K562 (cell line): Measurements from ENCODE around the gene SLC16A13. TPM values are rescaled to one million over a fixed set of nuclear protein-coding genes. Genes with fewer than 3 reads are reported as not detected.

ENCODE experiments used
- ATAC-seq: fragments of 200-7000 bp; cut with Tn5 transposase; 3 replicates; pipeline ENCODE4 v1.9.1; 2020; ENCODE audit warnings: moderate library complexity
- BruUV-seq: library from RNA; stranded (reverse); fragments of 400-500 nt; replicated peaks from 2 replicates; lab custom pipeline; 2021; lab: Mats Ljungman, UMichigan
- CTCF ChIA-PET: fragments of 300-600 bp; formaldehyde crosslinking; extraction: SDS; loops from one replicate; lab custom pipeline; 2021; ENCODE audit warnings: low intra/inter-chr PET ratio; lab: Yijun Ruan, JAX
- POLR2A ChIA-PET: fragments of 300-600, 350-650 bp; sonication (Branson Sonifier 250); formaldehyde crosslinking; extraction: SDS; loops from one replicate; lab custom pipeline; 2021; ENCODE audit warnings: antibody characterized with exemption, inconsistent platforms; lab: Yijun Ruan, JAX
- DNase-seq, 4 experiments: peaks; one replicate each; pipeline versions ENCODE4 v3.0.0 to v3.0.0-alpha.2; 2011 to 2018; ENCODE audit warnings: low spot score in 3 of 4, mixed read lengths in 3 of 4; ENCODE audit errors: extremely low read depth in 1 of 4
- FAIRE-seq: peaks from 2 replicates; lab custom pipeline; 2011; peaks lifted over from hg19 to GRCh38; lab: Jason Lieb, UNC
- H2AFZ ChIP-seq: 2 replicates; pipeline ENCODE4 v1.6.0; 2011; ENCODE audit warnings: low read depth, low read length, control low read depth, inconsistent platforms
- H3K27ac ChIP-seq: fragments of 200-600 bp; 3 replicates; pipeline ENCODE4 v1.8.0; 2011; ENCODE audit warnings: low read depth, mild to moderate bottlenecking, control low read depth, inconsistent platforms, low read length, moderate library complexity, mixed read lengths; ENCODE audit errors: extremely low read depth
- H3K27me3 ChIP-seq, 2 experiments: fragments of 300-600 bp in 1 of 2; 2 replicates in 1 of 2; 3 replicates in 1 of 2; pipeline versions ENCODE4 v1.6.0 to v1.8.0; 2011; ENCODE audit warnings: inconsistent platforms in 2 of 2, low read length in 2 of 2, mild to moderate bottlenecking in 1 of 2, mixed read lengths in 1 of 2, moderate library complexity in 1 of 2; ENCODE audit not compliant: control insufficient read depth in 2 of 2, insufficient read depth in 2 of 2
- H3K36me3 ChIP-seq: fragments of 300-600 bp; 3 replicates; pipeline ENCODE4 v1.8.0; 2011; ENCODE audit warnings: mild to moderate bottlenecking, low read length, inconsistent platforms; ENCODE audit not compliant: control insufficient read depth, insufficient read depth
- H3K4me1 ChIP-seq, 2 experiments: fragments of 200-600 bp in 1 of 2; replicated peaks in 1 of 2; 2 replicates in 1 of 2; 3 replicates in 1 of 2; pipeline versions ENCODE4 v1.5.1 to v1.8.0; 2011; ENCODE audit warnings: inconsistent platforms in 2 of 2, low read length in 2 of 2, mild to moderate bottlenecking in 1 of 2, mixed read lengths in 1 of 2, moderate library complexity in 1 of 2; ENCODE audit not compliant: control insufficient read depth in 2 of 2, insufficient read depth in 2 of 2
- H3K4me2 ChIP-seq: 2 replicates; pipeline ENCODE4 v1.6.1; 2011; ENCODE audit warnings: low read length, control low read depth, inconsistent platforms, mixed read lengths; ENCODE audit not compliant: insufficient read depth
- H3K4me3 ChIP-seq: fragments of 200-600 bp; sonication (generic), shearing (Covaris generic); 2 replicates; pipeline ENCODE4 v1.5.1; 2016; ENCODE audit warnings: control low read depth, inconsistent platforms
- H3K79me2 ChIP-seq: fragments of 200-600 bp; 3 replicates; pipeline ENCODE4 v1.8.0; 2011; ENCODE audit warnings: low read length, inconsistent platforms; ENCODE audit not compliant: control insufficient read depth, insufficient read depth
- H3K9ac ChIP-seq, 2 experiments: 2 replicates each; pipeline versions ENCODE4 v1.6.0 to v1.6.1; 2011; ENCODE audit warnings: low read depth in 2 of 2, low read length in 2 of 2, control low read depth in 1 of 2, inconsistent platforms in 1 of 2, mild to moderate bottlenecking in 1 of 2, mixed read lengths in 1 of 2; ENCODE audit not compliant: insufficient read depth in 1 of 2
- H3K9me1 ChIP-seq: one replicate; pipeline ENCODE4 v1.6.0; 2011; ENCODE audit warnings: inconsistent platforms, mild to moderate bottlenecking, low read length, moderate library complexity; ENCODE audit not compliant: control insufficient read depth, insufficient read depth
- H3K9me3 ChIP-seq: replicated peaks from 2 replicates; pipeline ENCODE4 v1.5.1; 2011; ENCODE audit warnings: low read depth, low read length, inconsistent platforms; ENCODE audit not compliant: control insufficient read depth, insufficient read depth
- H4K20me1 ChIP-seq: replicated peaks from 2 replicates; pipeline ENCODE4 v1.6.1; 2011; ENCODE audit warnings: low read length, inconsistent platforms, mixed read lengths; ENCODE audit not compliant: control insufficient read depth, insufficient read depth
- C11orf30 ChIP-seq: fragments of 450-650 bp; IDR thresholded peaks from 2 replicates; pipeline ENCODE4 v1.6.1; 2016; ENCODE audit warnings: low read depth, mild to moderate bottlenecking
- CBFA2T3 ChIP-seq: fragments of 450-650 bp; IDR thresholded peaks from 2 replicates; pipeline ENCODE4 v1.6.1; 2017
- CTBP1 ChIP-seq: fragments of 450-650 bp; IDR thresholded peaks from 2 replicates; pipeline ENCODE4 v1.6.1; 2016; ENCODE audit warnings: borderline replicate concordance
- DIDO1 ChIP-seq: fragments of 450-650 bp; IDR thresholded peaks from 2 replicates; pipeline ENCODE4 v1.6.1; 2016; ENCODE audit warnings: low read depth, missing biosample characterization, missing genetic modification characterization
- DMBX1 ChIP-seq: fragments of 250-450 bp; sonication (Bioruptor Pico); IDR thresholded peaks from 2 replicates; pipeline ENCODE4 v1.8.0; 2022; ENCODE audit warnings: inconsistent platforms, mild to moderate bottlenecking, moderate library complexity, borderline replicate concordance
- ETV1 ChIP-seq: fragments of 450-650 bp; conservative IDR thresholded peaks from 2 replicates; pipeline ENCODE4 v1.6.1; 2016; ENCODE audit warnings: missing genetic modification characterization, control low read depth, low read depth, missing compliant biosample characterization
- FIP1L1 ChIP-seq: fragments of 200-400 bp; formaldehyde crosslinking; IDR thresholded peaks from 2 replicates; pipeline ENCODE4 v1.6.1; 2018; ENCODE audit warnings: mild to moderate bottlenecking, low read depth, low read length; ENCODE audit not compliant: poor library complexity, severe bottlenecking
- FOS ChIP-seq: IDR thresholded peaks from 3 replicates; pipeline ENCODE4 v1.6.1; 2011; ENCODE audit not compliant: insufficient read length; ENCODE audit errors: extremely low read depth
- HMBOX1 ChIP-seq: sonication (generic); IDR thresholded peaks from 2 replicates; pipeline ENCODE4 v1.6.1; 2016
- MTA3 ChIP-seq: fragments of 450-650 bp; formaldehyde crosslinking; IDR thresholded peaks from 2 replicates; pipeline ENCODE4 v1.6.1; 2017; ENCODE audit warnings: mild to moderate bottlenecking, borderline replicate concordance
- NCOA1 ChIP-seq: fragments of 450-650 bp; IDR thresholded peaks from 2 replicates; pipeline ENCODE4 v1.6.1; 2016; ENCODE audit warnings: low read depth
- POLR2H ChIP-seq: IDR thresholded peaks from 2 replicates; pipeline ENCODE4 v1.6.1; 2016; ENCODE audit warnings: missing genetic modification characterization, low read depth, mild to moderate bottlenecking, control low read depth, missing compliant biosample characterization, moderate library complexity
- RBFOX2 ChIP-seq: fragments of 200-400 bp; formaldehyde crosslinking; IDR thresholded peaks from 2 replicates; pipeline ENCODE4 v1.6.1; 2017; ENCODE audit warnings: low read depth, mild to moderate bottlenecking, low read length, moderate library complexity
- SMARCA4 ChIP-seq: fragments of 450-650 bp; IDR thresholded peaks from 2 replicates; pipeline ENCODE4 v1.6.1; 2016
- SUPT5H ChIP-seq: fragments of 450-650 bp; IDR thresholded peaks from 2 replicates; pipeline ENCODE4 v1.6.1; 2016
- TOE1 ChIP-seq, 2 experiments: fragments of 450-650 bp in 1 of 2; sonication (generic) in 1 of 2; formaldehyde crosslinking in 1 of 2; IDR thresholded peaks; 2 replicates each; pipeline versions ENCODE4 v1.7.1 to v1.8.0; 2016 to 2022; ENCODE audit warnings: borderline replicate concordance in 2 of 2, mild to moderate bottlenecking in 2 of 2, antibody characterized with exemption in 1 of 2, inconsistent platforms in 1 of 2, low read depth in 1 of 2, missing genetic modification reagents in 1 of 2, moderate library complexity in 1 of 2
- ZNF175 ChIP-seq: fragments of 200-800 bp; sonication (Bioruptor generic); IDR thresholded peaks from 2 replicates; pipeline ENCODE4 v1.6.1; 2016; ENCODE audit warnings: low read depth, mild to moderate bottlenecking, missing genetic modification characterization, missing compliant biosample characterization
- ZNF197 ChIP-seq: fragments of 200-800 bp; sonication (Bioruptor generic); IDR thresholded peaks from 2 replicates; pipeline ENCODE4 v1.6.1; 2016; ENCODE audit warnings: low read depth, missing genetic modification characterization, missing compliant biosample characterization
- ZNF316 ChIP-seq: fragments of 450-650 bp; IDR thresholded peaks from 2 replicates; pipeline ENCODE4 v1.6.1; 2016
- ZNF398 ChIP-seq: fragments of 250-450 bp; sonication (Bioruptor Pico); IDR thresholded peaks from 2 replicates; pipeline ENCODE4 v1.8.0; 2021; ENCODE audit warnings: moderate library complexity, mild to moderate bottlenecking, inconsistent platforms
- ZNF695 ChIP-seq: fragments of 450-650 bp; formaldehyde crosslinking; IDR thresholded peaks from 2 replicates; pipeline ENCODE4 v1.4.0; 2020; ENCODE audit warnings: mild to moderate bottlenecking, moderate library complexity
- WGBS: fragments of 100-300 bp; shearing (Covaris generic); methylation state at CpG from one replicate; pipeline ENCODE4 v1.1.6; 2016; ENCODE audit warnings: low coverage, mixed read lengths; ENCODE audit not compliant: insufficient coverage; ENCODE audit errors: missing lambda C conversion rate; 5-methylcytosine and 5-hydroxymethylcytosine counted together
- in situ Hi-C: fragments of 300-500 bp; cut with MboI; formaldehyde crosslinking; loops from 4 replicates; pipeline ENCODE4 v1.15.0; 2018; ENCODE audit warnings: inconsistent platforms, mixed read lengths
- intact Hi-C: fragments of 100-400 bp; cut with micrococcal nuclease; formaldehyde crosslinking; loops from 2 replicates; pipeline ENCODE4 v1.14.2; 2022
- polyA plus RNA-seq, 8 experiments: library from polyadenylated mRNA; depleted of rRNA in 4 of 8; stranded (reverse) in 5 of 8; unstranded in 3 of 8; fragments of >200 nt; fragmentation: Nextera tagmentation in 2 of 8; fragmentation: Illumina TruSeq in 1 of 8; extraction: Ambion mirVana in 2 of 8; extraction: Trizol in 1 of 8; gene quantifications; 2 replicates each; pipeline versions ENCODE4 v1.2.1 to v1.2.3, GENCODE V29; 2011 to 2014; ENCODE audit warnings: inconsistent platforms in 1 of 8, missing spikeins in 1 of 8
- total RNA-seq, 7 experiments: library from RNA; depleted of rRNA in 6 of 7; stranded (reverse); fragments of >200 nt in 6 of 7; fragmentation: Illumina TruSeq in 2 of 7; extraction: Trizol in 2 of 7; gene quantifications; 2 replicates each; pipeline versions ENCODE4 v1.2.1 to v1.2.3, GENCODE V29; 2011 to 2021; ENCODE audit warnings: low replicate concordance in 1 of 7

The SLC16A13 gene
- total and polyA plus RNA-seq, 9 of the 15 experiments (the other 6 are each of a cell fraction or from before 2014, with no cell fraction given): 0.04 to 5.6 (median 0.87) TPM

- Histone ChIP-seq H3K9me1 (no peaks in the 10 kb centered on the region), H3K27me3 (no peaks in the 10 kb centered on the region), H3K4me2 (peak overlapping the region; percentile 70), H3K36me3 (peaks cover 56% of the 10 kb centered on the region), H3K9ac (peak overlapping the region; percentile 44 to 49; a peak in 3 of 4 replicates), H3K4me3 (no peak overlapping the region), H3K79me2 (peaks cover 6% of the 10 kb centered on the region; the same call in 2 of the 3 replicates), H3K27ac (peak overlapping the region; percentile 80), H4K20me1 (no peaks in the 10 kb centered on the region), H3K9me3 (no peaks in the 10 kb centered on the region), H2AFZ (0 out of 2 replicates have a peak overlapping the region, but pooled peaks have one; percentile 4), H3K4me1 (peaks cover 33 to 41% of the 10 kb centered on the region in 2 experiments)
- FAIRE-seq (peak; percentile 96), ATAC-seq (peak; percentile 88), DNase-seq (peak; percentile 59 to 86 (median 74))
- in situ Hi-C loops (no loop called here), intact Hi-C loops (no loop called here)
- POLR2A ChIA-PET: interaction anchor here (0.6 to 2.5 kb wide), 4 partner anchors 11 to 185 kb away, joined by 3 to 14 read pairs (median 6); no protein-coding TSS in a partner anchor
- BruUV-seq: no TSS peak
- WGBS: 6% methylated on average over 11 of the region's 11 CpGs
- CTCF ChIA-PET: no interaction called here
- TF ChIP-seq POLR2H (tag): peak; percentile 40; the same call in 1 of the 2 replicates
- TF ChIP-seq ZNF695: no peak
- peak; percentile 81 for TF ChIP-seq CTBP1
- peak; percentile 45; the same call in 1 of the 2 replicates for TF ChIP-seq DMBX1 (CRISPR knock-in tag)
- no peak for TF ChIP-seq ZNF398 (CRISPR knock-in tag)
- peak; percentile 65 for TF ChIP-seq ZNF316
- 0 out of 2 replicates have a peak, but pooled peaks have one; percentile 5 for TF ChIP-seq RBFOX2
- TF ChIP-seq CBFA2T3: peak; percentile 74
- TF ChIP-seq ZNF175 (CRISPR knock-in tag): peak; percentile 17; the same call in 1 of the 2 replicates
- TF ChIP-seq SUPT5H: no peak
- TF ChIP-seq DIDO1: no peak
- peak; percentile 21; the same call in 1 of the 2 replicates for TF ChIP-seq TOE1 (IDR thresholded peaks at IDR 0.05; ENCODE audit: borderline replicate concordance)
- TF ChIP-seq TOE1 (CRISPR knock-in tag; IDR thresholded peaks at IDR 0.05; ENCODE audit: borderline replicate concordance, low read depth): no peak
- no peak for TF ChIP-seq FIP1L1
- peak; percentile 62; the same call in 1 of the 2 replicates for TF ChIP-seq MTA3
- no peak for TF ChIP-seq ZNF197 (CRISPR knock-in tag)
- TF ChIP-seq C11orf30: peak; percentile 75
- peak; percentile 91 for TF ChIP-seq SMARCA4
- TF ChIP-seq NCOA1: peak; percentile 45; the same call in 1 of the 2 replicates
- TF ChIP-seq HMBOX1: peak; percentile 46; the same call in 1 of the 2 replicates
- TF ChIP-seq FOS: peak; percentile 61
- 0 out of 2 replicates have a peak, but pooled peaks have one; percentile 14 for TF ChIP-seq ETV1 (tag)
These were observed 36.8 kb upstream of the SLC16A13 start for GRCh38 chr17:6998855-6999508.
